ENCODE results near the gene PAPOLA.

- TF ChIP-seq CBX8 (IDR thresholded peaks at IDR 0.05; ENCODE audit: borderline replicate concordance, extremely low read depth, low read depth, low read length, poor library complexity, severe bottlenecking) (no peak), MCM3 (IDR thresholded peaks at IDR 0.05) (no peak), ERF (CRISPR knock-in tag; IDR thresholded peaks at IDR 0.05) (no peak), TCF7L2 (IDR thresholded peaks at IDR 0.05; ENCODE audit: low read depth, low read length) (no peak), ARNT (IDR thresholded peaks at IDR 0.05) (no peak), PKNOX1 (IDR thresholded peaks at IDR 0.05) (no peak), ARID2 (IDR thresholded peaks at IDR 0.05) (no peak), SNRNP70 (optimal IDR thresholded peaks at IDR 0.05; ENCODE audit: low read depth, low read length) (no peak), ZNF280B (CRISPR knock-in tag; IDR thresholded peaks at IDR 0.05) (no peak), NR3C1 (CRISPR knock-in tag; IDR thresholded peaks at IDR 0.05) (no peak)
- TF ChIP-seq, protein P1, sequence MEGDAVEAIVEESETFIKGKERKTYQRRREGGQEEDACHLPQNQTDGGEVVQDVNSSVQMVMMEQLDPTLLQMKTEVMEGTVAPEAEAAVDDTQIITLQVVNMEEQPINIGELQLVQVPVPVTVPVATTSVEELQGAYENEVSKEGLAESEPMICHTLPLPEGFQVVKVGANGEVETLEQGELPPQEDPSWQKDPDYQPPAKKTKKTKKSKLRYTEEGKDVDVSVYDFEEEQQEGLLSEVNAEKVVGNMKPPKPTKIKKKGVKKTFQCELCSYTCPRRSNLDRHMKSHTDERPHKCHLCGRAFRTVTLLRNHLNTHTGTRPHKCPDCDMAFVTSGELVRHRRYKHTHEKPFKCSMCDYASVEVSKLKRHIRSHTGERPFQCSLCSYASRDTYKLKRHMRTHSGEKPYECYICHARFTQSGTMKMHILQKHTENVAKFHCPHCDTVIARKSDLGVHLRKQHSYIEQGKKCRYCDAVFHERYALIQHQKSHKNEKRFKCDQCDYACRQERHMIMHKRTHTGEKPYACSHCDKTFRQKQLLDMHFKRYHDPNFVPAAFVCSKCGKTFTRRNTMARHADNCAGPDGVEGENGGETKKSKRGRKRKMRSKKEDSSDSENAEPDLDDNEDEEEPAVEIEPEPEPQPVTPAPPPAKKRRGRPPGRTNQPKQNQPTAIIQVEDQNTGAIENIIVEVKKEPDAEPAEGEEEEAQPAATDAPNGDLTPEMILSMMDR (IDR thresholded peaks at IDR 0.05 in 2 of 3, conservative IDR thresholded peaks at IDR 0.05 in 1 of 3; ENCODE audit: insufficient read depth in 2 of 3, low read depth in 1 of 3, low read length in 3 of 3) = no peak
- TF ChIP-seq, protein P2, sequence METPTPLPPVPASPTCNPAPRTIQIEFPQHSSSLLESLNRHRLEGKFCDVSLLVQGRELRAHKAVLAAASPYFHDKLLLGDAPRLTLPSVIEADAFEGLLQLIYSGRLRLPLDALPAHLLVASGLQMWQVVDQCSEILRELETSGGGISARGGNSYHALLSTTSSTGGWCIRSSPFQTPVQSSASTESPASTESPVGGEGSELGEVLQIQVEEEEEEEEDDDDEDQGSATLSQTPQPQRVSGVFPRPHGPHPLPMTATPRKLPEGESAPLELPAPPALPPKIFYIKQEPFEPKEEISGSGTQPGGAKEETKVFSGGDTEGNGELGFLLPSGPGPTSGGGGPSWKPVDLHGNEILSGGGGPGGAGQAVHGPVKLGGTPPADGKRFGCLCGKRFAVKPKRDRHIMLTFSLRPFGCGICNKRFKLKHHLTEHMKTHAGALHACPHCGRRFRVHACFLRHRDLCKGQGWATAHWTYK (CRISPR knock-in tag; IDR thresholded peaks at IDR 0.05) = no peak
These were observed 114.1 kb downstream of the PAPOLA start for GRCh38 chr14:96616161-96616721.

All from K562 (cell line).